ENCODE measurements around the gene HTR6. TPM values are rescaled to one million over a fixed set of nuclear protein-coding genes. Genes with fewer than 3 reads are reported as not detected.

HTR6 gene
- not detected in 2 replicates for total RNA-seq

DNA sequence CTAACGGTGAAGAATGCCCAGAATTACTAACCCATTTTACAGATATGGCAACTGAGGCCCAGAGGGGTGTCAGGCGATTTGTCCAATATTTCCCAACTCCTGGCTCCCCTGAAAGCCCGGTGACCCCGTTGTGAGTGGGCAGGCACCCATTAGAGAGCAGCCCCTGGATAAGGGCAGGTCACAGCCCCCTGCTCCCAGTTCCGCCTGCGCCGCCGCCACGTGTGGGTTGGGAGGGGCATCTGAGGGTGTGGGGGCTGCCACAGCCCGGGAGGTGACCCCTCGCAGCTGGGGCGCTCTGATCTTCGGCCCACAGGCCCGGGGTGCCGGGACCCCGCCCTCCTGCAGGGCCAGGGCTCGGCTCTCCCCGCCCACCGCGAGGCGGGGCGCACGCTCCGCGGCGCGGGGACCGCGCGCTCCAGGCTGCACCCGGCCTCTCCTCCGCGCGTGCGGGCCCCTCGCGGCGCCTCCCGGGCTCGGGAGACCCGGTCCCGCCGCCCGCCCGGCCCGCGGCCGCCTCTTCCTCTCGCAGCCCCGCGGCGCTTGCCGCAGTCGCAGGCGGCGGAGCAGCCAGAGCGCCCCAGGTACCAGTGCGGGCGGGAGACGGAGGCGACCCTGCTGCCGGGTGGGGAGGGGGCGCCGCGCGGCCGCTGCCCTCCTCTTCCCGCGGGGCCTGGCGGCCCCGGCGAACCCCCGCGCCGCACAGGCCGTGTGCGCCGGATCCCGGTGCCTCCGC is at the start of gene HTR6:
Gene HTR6 (plus strand): TSS at position 423 of the 733 bp plus-strand sequence. CDS start 879 bp downstream, outside the sequence.

DNA sequence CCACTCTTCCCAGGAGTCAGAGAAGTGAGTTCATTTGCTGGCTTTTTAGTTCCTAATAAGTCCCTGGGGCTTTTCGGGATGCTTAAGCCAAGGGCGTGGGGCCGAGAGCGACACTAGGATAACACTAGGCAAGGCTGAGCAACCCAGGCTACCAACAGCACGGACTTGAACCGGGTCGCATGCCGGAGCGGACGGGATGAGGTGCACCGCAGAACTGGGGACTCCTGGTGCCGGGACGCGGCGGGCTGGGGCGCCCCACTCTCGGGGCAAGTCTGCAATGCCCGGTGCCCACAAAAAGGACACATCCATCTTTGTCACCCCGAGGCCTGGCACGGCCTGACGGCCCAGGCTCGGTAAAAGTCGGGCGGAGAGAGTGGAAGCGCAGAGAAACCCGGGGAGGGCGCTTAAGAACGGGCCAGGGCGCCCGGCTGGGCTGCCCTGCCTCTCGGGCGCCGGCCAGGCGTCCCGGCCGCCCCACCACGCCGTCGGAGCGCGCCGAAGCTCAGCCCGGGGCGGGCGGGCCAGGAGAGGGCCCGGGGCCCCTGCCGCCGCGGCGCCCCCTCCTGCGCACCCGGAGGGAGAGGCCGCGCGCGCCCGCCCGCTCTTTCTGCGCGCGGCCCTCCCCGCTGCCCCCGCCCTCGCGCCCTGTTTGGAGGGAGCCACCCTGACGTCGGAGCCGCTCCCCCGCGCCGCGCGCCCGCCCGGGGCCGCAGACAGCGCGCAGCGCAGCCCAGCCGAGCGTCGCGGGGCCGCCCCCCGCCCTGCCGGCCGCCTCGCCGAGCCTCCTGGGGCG is 20.9 kb upstream of the HTR6 start, which contains the start of gene NBL1:
Gene NBL1 (plus strand): TSS at position 710 of the 793 bp plus-strand sequence. CDS start 10,720 bp downstream, outside the sequence.

Other genes starting within 250 kb of the HTR6 start
- gene CAPZB, start 179.3 kb upstream of the HTR6 start, total RNA-seq: 95.8 and 153 TPM in 2 replicates
- gene NBL1, start 20.6 kb upstream of the HTR6 start, total RNA-seq: 11.0 and 26.6 TPM in 2 replicates
- 33.8 and 39.1 TPM in 2 replicates for gene TMCO4, start 135.0 kb downstream of the HTR6 start, total RNA-seq
- not detected in 2 replicates for gene RNF186, start 150.4 kb downstream of the HTR6 start, total RNA-seq
- 11.4 and 11.5 TPM in 2 replicates for gene OTUD3, start 217.5 kb downstream of the HTR6 start, total RNA-seq

Measured in placental epithelial cell (primary cell).